ENCODE data around the gene PITX2. TPM values are rescaled to one million over a fixed set of nuclear protein-coding genes. Genes with fewer than 3 reads are reported as not detected.

The PITX2 gene
- total RNA-seq, 1 experiment from 2014 or later: 8.3 TPM

DNA sequence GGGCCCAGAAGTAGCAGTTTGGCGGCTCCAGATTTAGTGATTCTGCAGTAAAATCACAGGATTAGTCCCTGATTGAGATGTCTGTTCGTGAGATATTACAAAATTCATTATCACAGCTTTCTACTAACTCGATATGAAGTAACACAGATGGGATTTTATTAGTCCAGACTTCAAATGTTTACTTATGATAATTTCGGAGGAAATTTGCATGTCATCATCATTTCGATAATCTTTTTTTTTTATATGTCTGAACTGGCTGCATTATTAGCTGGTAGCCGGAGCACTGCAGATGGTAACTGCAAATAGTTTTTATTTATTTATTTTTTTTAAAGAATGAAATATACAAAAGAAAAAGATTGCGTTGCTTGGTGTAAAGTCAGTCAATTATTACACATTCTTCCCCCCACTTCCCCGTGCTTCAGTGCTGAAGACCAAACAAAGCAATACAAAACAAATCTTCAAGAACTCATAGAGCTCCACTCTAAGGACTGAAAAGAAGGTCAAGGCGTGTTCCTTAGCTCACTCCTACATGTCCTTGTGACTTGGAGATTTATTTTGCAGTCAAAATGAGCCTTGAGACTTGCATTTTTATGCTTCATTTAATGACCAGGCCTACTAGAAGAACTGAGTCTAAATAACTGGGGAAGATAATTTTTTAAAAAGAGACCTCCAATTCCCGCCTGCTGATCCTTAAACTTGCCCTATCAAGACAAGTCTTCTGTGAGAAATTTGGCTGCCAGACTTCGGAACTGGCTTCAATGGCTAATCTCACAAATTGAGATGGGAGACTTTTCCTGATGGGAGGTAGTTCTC lies 11.7 kb upstream of the PITX2 start (continued):
- TF ChIP-seq REST (IDR thresholded peaks at IDR 0.05; ENCODE audit: low read depth) (no peak), RAD21 (IDR thresholded peaks at IDR 0.05; ENCODE audit: low read depth) (no peak), TCF7L2 (IDR thresholded peaks at IDR 0.05; ENCODE audit: borderline replicate concordance, extremely low read depth, insufficient read depth, insufficient read length) (no peak), SIN3A (IDR thresholded peaks at IDR 0.05; ENCODE audit: low read depth) (no peak), ZBTB33 (IDR thresholded peaks at IDR 0.05; ENCODE audit: extremely low read depth, insufficient replicate concordance, low read length) (no peak), CEBPB (IDR thresholded peaks at IDR 0.05; ENCODE audit: low read depth) (no peak)
- TF ChIP-seq, protein P1, sequence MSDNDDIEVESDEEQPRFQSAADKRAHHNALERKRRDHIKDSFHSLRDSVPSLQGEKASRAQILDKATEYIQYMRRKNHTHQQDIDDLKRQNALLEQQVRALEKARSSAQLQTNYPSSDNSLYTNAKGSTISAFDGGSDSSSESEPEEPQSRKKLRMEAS (IDR thresholded peaks at IDR 0.05): no peak

Measured in HCT116 (cell line).